Gastrocnemius medialis (tissue), 4 donors: ENCODE results near the gene PRDM15. TPM values are rescaled to one million over a fixed set of nuclear protein-coding genes. Genes with fewer than 3 reads are reported as not detected.

ENCODE experiments used
- ATAC-seq, 2 donors: fragments of 150-250 bp; one replicate each; pipeline ENCODE4 v1.9.1; 2016
- DNase-seq, 2 donors: peaks; one replicate each; pipeline ENCODE4 v3.0.0-alpha.2; 2019
- H3K27ac ChIP-seq, 4 donors: fragments of 200-600 bp; sonication (generic); 1 replicate in 1 of 4; 2 replicates in 3 of 4; pipeline ENCODE4 v1.5.1; 2016 to 2018; ENCODE audit warnings: mild to moderate bottlenecking in 2 of 4, moderate library complexity in 1 of 4
- H3K27me3 ChIP-seq, 3 donors: fragments of 200-600 bp; sonication (generic) in 2 of 3; 1 replicate in 1 of 3; 2 replicates in 2 of 3; pipeline versions ENCODE4 v1.5.1 to v1.6.0; 2016 to 2019; ENCODE audit warnings: mild to moderate bottlenecking in 1 of 3, moderate library complexity in 1 of 3
- H3K36me3 ChIP-seq, 2 donors: fragments of 200-600 bp; sonication (generic) in 1 of 2; one replicate each; pipeline ENCODE4 v1.5.1; 2017 to 2018
- H3K4me1 ChIP-seq, 2 donors: fragments of 200-600 bp; sonication (generic) in 1 of 2; one replicate each; pipeline ENCODE4 v1.5.1; 2016 to 2017; ENCODE audit warnings: mild to moderate bottlenecking in 2 of 2
- H3K4me3 ChIP-seq, 4 donors: fragments of 200-600 bp; sonication (generic) in 3 of 4; 1 replicate in 1 of 4; 2 replicates in 3 of 4; pipeline ENCODE4 v1.5.1; 2016 to 2019; ENCODE audit warnings: mild to moderate bottlenecking in 2 of 4
- H3K9me3 ChIP-seq, 3 donors: fragments of 200-600 bp; sonication (generic) in 2 of 3; 1 replicate in 1 of 3; 2 replicates in 2 of 3; pipeline ENCODE4 v1.5.1; 2016 to 2019
- POLR2A ChIP-seq, 2 donors: fragments of 450-650 bp; IDR thresholded peaks; one replicate each; pipeline ENCODE4 v1.6.1; 2017; ENCODE audit warnings: antibody characterized with exemption in 2 of 2, mild to moderate bottlenecking in 2 of 2, moderate library complexity in 2 of 2
- in situ Hi-C, 4 donors: fragments of 200-750 bp; cut with MboI; loops; one replicate each; pipeline versions ENCODE4 v1.15.0 to v1.8.0; 2017; ENCODE audit warnings: low sequenced_read_pairs in 4 of 4
- intact Hi-C: fragments of 100-400 bp; cut with DNase I; formaldehyde crosslinking; loops from one replicate; pipeline ENCODE4 v1.15.1; 2023; ENCODE audit warnings: low total_unique reads
- total RNA-seq, 4 donors: library from RNA; depleted of rRNA; stranded (reverse); fragments of >200 nt; gene quantifications; one replicate each; pipeline versions ENCODE4 v1.1.0 to v1.2.3, GENCODE V29; 2016
- TF ChIP-seq, protein P1 (sequence below), 5 experiments: fragments of 450-650 bp in 3 of 5; fragments of 200-600 bp in 2 of 5; sonication (generic) in 2 of 5; IDR thresholded peaks in 4 of 5; conservative IDR thresholded peaks in 1 of 5; 1 replicate in 4 of 5; 2 replicates in 1 of 5; pipeline ENCODE4 v1.5.1; 2016 to 2019; ENCODE audit warnings: antibody characterized with exemption in 5 of 5, mild to moderate bottlenecking in 3 of 5, moderate library complexity in 3 of 5

The PRDM15 gene
- total RNA-seq, 4 donors from 2014 or later, result 4.4 to 13.6 (median 5.4) TPM

- TF ChIP-seq POLR2A (IDR thresholded peaks at IDR 0.05), result no peak
- TF ChIP-seq, protein P1, sequence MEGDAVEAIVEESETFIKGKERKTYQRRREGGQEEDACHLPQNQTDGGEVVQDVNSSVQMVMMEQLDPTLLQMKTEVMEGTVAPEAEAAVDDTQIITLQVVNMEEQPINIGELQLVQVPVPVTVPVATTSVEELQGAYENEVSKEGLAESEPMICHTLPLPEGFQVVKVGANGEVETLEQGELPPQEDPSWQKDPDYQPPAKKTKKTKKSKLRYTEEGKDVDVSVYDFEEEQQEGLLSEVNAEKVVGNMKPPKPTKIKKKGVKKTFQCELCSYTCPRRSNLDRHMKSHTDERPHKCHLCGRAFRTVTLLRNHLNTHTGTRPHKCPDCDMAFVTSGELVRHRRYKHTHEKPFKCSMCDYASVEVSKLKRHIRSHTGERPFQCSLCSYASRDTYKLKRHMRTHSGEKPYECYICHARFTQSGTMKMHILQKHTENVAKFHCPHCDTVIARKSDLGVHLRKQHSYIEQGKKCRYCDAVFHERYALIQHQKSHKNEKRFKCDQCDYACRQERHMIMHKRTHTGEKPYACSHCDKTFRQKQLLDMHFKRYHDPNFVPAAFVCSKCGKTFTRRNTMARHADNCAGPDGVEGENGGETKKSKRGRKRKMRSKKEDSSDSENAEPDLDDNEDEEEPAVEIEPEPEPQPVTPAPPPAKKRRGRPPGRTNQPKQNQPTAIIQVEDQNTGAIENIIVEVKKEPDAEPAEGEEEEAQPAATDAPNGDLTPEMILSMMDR (IDR thresholded peaks at IDR 0.05 in 4 of 5, conservative IDR thresholded peaks at IDR 0.05 in 1 of 5), result no peak
- ATAC-seq, result no peak
Observed at GRCh38 chr21:41874611-41875010, 4.5 kb downstream of the PRDM15 start.

GRCh38 chr21:41873426-41873825, 5.7 kb downstream of the PRDM15 start:
- no peak for TF ChIP-seq POLR2A (IDR thresholded peaks at IDR 0.05)
- TF ChIP-seq, protein P1 (IDR thresholded peaks at IDR 0.05 in 4 of 5, conservative IDR thresholded peaks at IDR 0.05 in 1 of 5), result no peak
- Histone ChIP-seq H3K4me1 (peaks cover 0 to 9% of the 10 kb centered on the region in 2 donors), H3K27me3 (no peaks in the 10 kb centered on the region), H3K9me3 (no peaks in the 10 kb centered on the region), H3K36me3 (no peaks in the 10 kb centered on the region), H3K4me3 (no peak overlapping the region), H3K27ac (no peak overlapping the region)
- in situ Hi-C loops, result no loop called here
- ATAC-seq (no peak), DNase-seq (no peak)
- intact Hi-C loops, result no loop called here

More at GRCh38 chr21:41874611-41875010, 4.5 kb downstream of the PRDM15 start:
- no peak for DNase-seq
- no peak overlapping the region for H3K27ac ChIP-seq
- H3K4me1 ChIP-seq, result peaks cover 0 to 9% of the 10 kb centered on the region in 2 donors
- H3K4me3 ChIP-seq, result no peak overlapping the region
- intact Hi-C loops, result loop anchor here (5.0 kb wide), 4 partner anchors 83 to 707 kb away; partner anchors contain the start of gene BACE2
- in situ Hi-C loops, result no loop called here
- no peaks in the 10 kb centered on the region for H3K27me3 ChIP-seq
- H3K36me3 ChIP-seq, result no peaks in the 10 kb centered on the region
- no peaks in the 10 kb centered on the region for H3K9me3 ChIP-seq

DNA sequence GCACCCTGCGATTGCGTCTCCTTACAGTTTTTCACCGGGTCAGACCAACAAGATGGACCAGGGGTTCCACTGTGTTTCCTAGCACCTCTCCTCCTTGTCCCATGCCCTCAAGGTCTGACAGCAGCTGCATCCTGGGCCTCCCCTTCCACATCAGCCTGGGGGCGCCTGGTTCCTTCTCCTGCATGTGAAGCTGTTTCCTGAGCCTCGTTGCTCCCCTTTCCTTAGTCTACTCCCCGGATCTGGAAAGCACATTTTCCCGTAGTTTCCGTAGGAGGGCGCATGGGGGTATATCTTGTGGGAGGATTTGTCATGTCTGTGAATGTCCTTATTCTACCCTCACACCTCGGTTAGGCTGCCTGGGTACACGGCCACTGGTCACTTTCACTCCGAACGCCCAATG, 6.1 kb downstream of the PRDM15 start:
- DNase-seq, result no peak
- in situ Hi-C loops, result no loop called here
- H3K36me3 ChIP-seq, result no peaks in the 10 kb centered on the region

DNA sequence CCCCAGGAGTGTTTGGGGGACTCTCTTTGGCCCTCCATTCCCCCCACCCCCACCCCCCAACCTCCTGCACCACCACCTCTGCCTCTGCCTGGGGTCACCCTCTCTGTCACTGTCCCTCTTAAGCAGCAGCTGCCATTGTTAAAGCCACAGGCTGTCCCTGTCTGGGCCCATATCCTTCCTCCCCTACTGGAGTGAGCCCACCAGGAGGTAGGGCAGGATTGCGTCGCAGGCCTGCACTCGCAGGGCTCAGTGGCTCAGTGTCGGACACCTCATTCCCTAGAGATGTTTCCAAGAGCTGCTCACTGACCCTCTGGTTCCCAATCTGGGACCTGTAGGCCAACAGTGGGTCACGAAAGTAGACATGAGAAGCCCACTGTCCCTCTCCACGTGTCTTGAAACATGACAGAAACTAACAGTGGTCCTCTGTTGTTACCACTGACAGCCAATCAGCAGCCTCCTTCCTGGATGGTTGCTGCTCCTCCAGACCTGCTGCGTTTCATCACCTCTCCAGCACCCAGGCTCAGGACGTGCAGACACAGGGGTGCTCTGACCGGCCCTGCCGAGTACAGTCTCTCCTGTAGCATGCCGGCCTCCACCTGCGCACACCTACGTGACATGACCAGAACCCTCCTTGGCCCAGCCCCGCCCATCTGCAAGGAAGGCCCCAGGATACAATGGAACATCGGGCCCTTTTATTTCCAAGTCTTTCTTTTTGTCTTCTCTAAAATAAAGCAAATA, 7.7 kb downstream of the PRDM15 start:
- no peaks in the 10 kb centered on the region for H3K36me3 ChIP-seq
- in situ Hi-C loops, result no loop called here
- no peak for TF ChIP-seq POLR2A (IDR thresholded peaks at IDR 0.05)
- TF ChIP-seq, protein P1 (IDR thresholded peaks at IDR 0.05 in 4 of 5, conservative IDR thresholded peaks at IDR 0.05 in 1 of 5), result no peak
- DNase-seq (no peak), ATAC-seq (no peak)
- H3K9me3 ChIP-seq, result no peaks in the 10 kb centered on the region
- no peaks in the 10 kb centered on the region for H3K27me3 ChIP-seq
- H3K27ac ChIP-seq, result no peak overlapping the region
- H3K4me3 ChIP-seq, result no peak overlapping the region
- H3K4me1 ChIP-seq, result no peaks in the 10 kb centered on the region
- intact Hi-C loops, result no loop called here

More for the DNA sequence above, 6.1 kb downstream of the PRDM15 start:
- Histone ChIP-seq H3K27me3 (no peaks in the 10 kb centered on the region), H3K4me1 (peaks cover 0 to 5% of the 10 kb centered on the region in 2 donors), H3K27ac (no peak overlapping the region), H3K9me3 (no peaks in the 10 kb centered on the region), H3K4me3 (no peak overlapping the region)
- TF ChIP-seq, protein P1 (IDR thresholded peaks at IDR 0.05 in 4 of 5, conservative IDR thresholded peaks at IDR 0.05 in 1 of 5), result no peak
- no peak for TF ChIP-seq POLR2A (IDR thresholded peaks at IDR 0.05)
- no peak for ATAC-seq
- intact Hi-C loops, result no loop called here
